Uterus (tissue), 4 donors: ENCODE results near the gene PAPLN. TPM values are rescaled to one million over a fixed set of nuclear protein-coding genes. Genes with fewer than 3 reads are reported as not detected.

Source experiments
- DNase-seq, 2 donors: peaks; one replicate each; pipeline ENCODE4 v3.0.0-alpha.2; 2019 to 2020
- H3K27ac ChIP-seq, 2 donors: fragments of 200-600 bp; sonication (generic); 1 replicate in 1 of 2; 2 replicates in 1 of 2; pipeline ENCODE4 v1.5.1; 2016 to 2018
- H3K27me3 ChIP-seq, 2 donors: fragments of 200-600 bp; sonication (generic); one replicate each; pipeline ENCODE4 v1.5.1; 2018 to 2019; ENCODE audit warnings: control low read depth in 1 of 2
- H3K36me3 ChIP-seq, 2 donors: fragments of 200-600 bp; sonication (generic); one replicate each; pipeline ENCODE4 v1.5.1; 2019; ENCODE audit warnings: control low read depth in 1 of 2
- H3K4me1 ChIP-seq, 2 donors: fragments of 200-600 bp; sonication (generic); one replicate each; pipeline ENCODE4 v1.5.1; 2018 to 2019; ENCODE audit warnings: control low read depth in 1 of 2
- H3K4me3 ChIP-seq, 2 donors: fragments of 200-600 bp; sonication (generic); 1 replicate in 1 of 2; 2 replicates in 1 of 2; pipeline ENCODE4 v1.5.1; 2018 to 2019; ENCODE audit warnings: mild to moderate bottlenecking in 1 of 2
- H3K9me3 ChIP-seq, 2 donors: fragments of 200-600 bp; sonication (generic); one replicate each; pipeline ENCODE4 v1.5.1; 2019; ENCODE audit warnings: control low read depth in 1 of 2
- CTCF ChIP-seq, 4 experiments: fragments of 200-600 bp in 2 of 4; fragments of 450-650 bp in 2 of 4; sonication (generic) in 2 of 4; IDR thresholded peaks; one replicate each; pipeline ENCODE4 v1.5.1; 2016 to 2019; ENCODE audit warnings: antibody characterized with exemption in 4 of 4, mild to moderate bottlenecking in 2 of 4, moderate library complexity in 1 of 4
- POLR2A ChIP-seq, 2 donors: fragments of 450-650 bp; IDR thresholded peaks; one replicate each; pipeline ENCODE4 v1.6.1; 2016; ENCODE audit warnings: antibody characterized with exemption in 2 of 2, mild to moderate bottlenecking in 1 of 2, moderate library complexity in 1 of 2
- intact Hi-C: fragments of 100-400 bp; cut with DNase I; formaldehyde crosslinking; loops from one replicate; pipeline ENCODE4 v1.15.1; 2023; ENCODE audit warnings: low total_unique reads
- total RNA-seq, 4 donors: library from RNA; depleted of rRNA in 3 of 4; stranded (reverse); fragments of >200 nt in 3 of 4; gene quantifications; one replicate each; pipeline versions ENCODE4 v1.1.0 to v1.2.4, GENCODE V29; 2014 to 2023
- donor health status: DM: yes; HTN: yes; CAD: no.

PAPLN gene
- total RNA-seq, 4 donors from 2014 or later = 16.5 to 40.2 (median 33.1) TPM

GRCh38 chr14:73272393-73272792 lies 35.1 kb downstream of the PAPLN start:
- no peaks in the 10 kb centered on the region for H3K9me3 ChIP-seq
- H3K36me3 ChIP-seq = no peaks in the 10 kb centered on the region
- peaks cover 0 to 4% of the 10 kb centered on the region in 2 donors for H3K4me1 ChIP-seq
- DNase-seq = no peak
- H3K27me3 ChIP-seq = no peaks in the 10 kb centered on the region
- no peak overlapping the region for H3K4me3 ChIP-seq
- H3K27ac ChIP-seq = no peak overlapping the region
- intact Hi-C loops = no loop called here
- TF ChIP-seq POLR2A (IDR thresholded peaks at IDR 0.05) (no peak), CTCF (IDR thresholded peaks at IDR 0.05) (no peak)

GRCh38 chr14:73273799-73274198 lies 36.5 kb downstream of the PAPLN start:
- intact Hi-C loops = no loop called here
- Histone ChIP-seq H3K27ac (no peak overlapping the region), H3K4me1 (peaks cover 0 to 4% of the 10 kb centered on the region in 2 donors), H3K27me3 (no peaks in the 10 kb centered on the region), H3K36me3 (no peaks in the 10 kb centered on the region), H3K4me3 (no peak overlapping the region), H3K9me3 (no peaks in the 10 kb centered on the region)
- no peak for TF ChIP-seq CTCF (IDR thresholded peaks at IDR 0.05)
- no peak for TF ChIP-seq POLR2A (IDR thresholded peaks at IDR 0.05)
- DNase-seq = no peak

- intact Hi-C loops = no loop called here
- no peaks in the 10 kb centered on the region for H3K27me3 ChIP-seq
- DNase-seq = no peak
Observed at GRCh38 chr14:73276836-73277235, 39.5 kb downstream of the PAPLN start.

GRCh38 chr14:73277376-73277775 lies 40.1 kb downstream of the PAPLN start:
- no peak for DNase-seq
- H3K36me3 ChIP-seq = no peaks in the 10 kb centered on the region
- TF ChIP-seq CTCF (IDR thresholded peaks at IDR 0.05) (no peak), POLR2A (IDR thresholded peaks at IDR 0.05) (no peak)
- H3K9me3 ChIP-seq = no peaks in the 10 kb centered on the region
- no peak overlapping the region for H3K4me3 ChIP-seq
- intact Hi-C loops = no loop called here
- H3K27me3 ChIP-seq = no peaks in the 10 kb centered on the region
- H3K27ac ChIP-seq = no peak overlapping the region
- H3K4me1 ChIP-seq = no peaks in the 10 kb centered on the region

More at GRCh38 chr14:73276836-73277235, 39.5 kb downstream of the PAPLN start:
- Histone ChIP-seq H3K27ac (no peak overlapping the region), H3K4me3 (no peak overlapping the region), H3K4me1 (no peaks in the 10 kb centered on the region), H3K36me3 (no peaks in the 10 kb centered on the region), H3K9me3 (no peaks in the 10 kb centered on the region)
- no peak for TF ChIP-seq CTCF (IDR thresholded peaks at IDR 0.05)

GRCh38 chr14:73280903-73281302 lies 43.6 kb downstream of the PAPLN start:
- no peak overlapping the region for H3K27ac ChIP-seq
- TF ChIP-seq CTCF (IDR thresholded peaks at IDR 0.05) (no peak), POLR2A (IDR thresholded peaks at IDR 0.05) (no peak)
- H3K36me3 ChIP-seq = no peaks in the 10 kb centered on the region
- H3K4me1 ChIP-seq = no peaks in the 10 kb centered on the region
- intact Hi-C loops = no loop called here
- no peak for DNase-seq
- H3K9me3 ChIP-seq = no peaks in the 10 kb centered on the region
- no peaks in the 10 kb centered on the region for H3K27me3 ChIP-seq
- no peak overlapping the region for H3K4me3 ChIP-seq
